Measurements from ENCODE around the gene DOCK1.

GRCh38 chr10:127450644-127451043, 545.4 kb downstream of the DOCK1 start:
- TF ChIP-seq, protein P1, sequence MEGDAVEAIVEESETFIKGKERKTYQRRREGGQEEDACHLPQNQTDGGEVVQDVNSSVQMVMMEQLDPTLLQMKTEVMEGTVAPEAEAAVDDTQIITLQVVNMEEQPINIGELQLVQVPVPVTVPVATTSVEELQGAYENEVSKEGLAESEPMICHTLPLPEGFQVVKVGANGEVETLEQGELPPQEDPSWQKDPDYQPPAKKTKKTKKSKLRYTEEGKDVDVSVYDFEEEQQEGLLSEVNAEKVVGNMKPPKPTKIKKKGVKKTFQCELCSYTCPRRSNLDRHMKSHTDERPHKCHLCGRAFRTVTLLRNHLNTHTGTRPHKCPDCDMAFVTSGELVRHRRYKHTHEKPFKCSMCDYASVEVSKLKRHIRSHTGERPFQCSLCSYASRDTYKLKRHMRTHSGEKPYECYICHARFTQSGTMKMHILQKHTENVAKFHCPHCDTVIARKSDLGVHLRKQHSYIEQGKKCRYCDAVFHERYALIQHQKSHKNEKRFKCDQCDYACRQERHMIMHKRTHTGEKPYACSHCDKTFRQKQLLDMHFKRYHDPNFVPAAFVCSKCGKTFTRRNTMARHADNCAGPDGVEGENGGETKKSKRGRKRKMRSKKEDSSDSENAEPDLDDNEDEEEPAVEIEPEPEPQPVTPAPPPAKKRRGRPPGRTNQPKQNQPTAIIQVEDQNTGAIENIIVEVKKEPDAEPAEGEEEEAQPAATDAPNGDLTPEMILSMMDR (IDR thresholded peaks at IDR 0.05; ENCODE audit: low read length), result no peak
- TF ChIP-seq EZH2phosphoT487 (IDR thresholded peaks at IDR 0.05; ENCODE audit: low read length), result no peak

Measured in MM.1S (cell line).